Measurements from ENCODE around the gene PAPOLA.

PAPOLA gene

GRCh38 chr14:96532632-96533031 lies 30.4 kb downstream of the PAPOLA start:
- no peak for DNase-seq
- H3K79me2 ChIP-seq (ENCODE audit: low read length) = no peaks in the 10 kb centered on the region
- no peaks in the 10 kb centered on the region for H3K9me3 ChIP-seq (replicated peaks; ENCODE audit: insufficient read depth, low read length)
- no peak overlapping the region for H3K9ac ChIP-seq (ENCODE audit: low read length)
- H3K4me3 ChIP-seq (ENCODE audit: low read length) = no peak overlapping the region
- no peaks in the 10 kb centered on the region for H3K27me3 ChIP-seq (replicated peaks; ENCODE audit: insufficient read depth, low read length)
- no peaks in the 10 kb centered on the region for H3K9me2 ChIP-seq (replicated peaks; ENCODE audit: insufficient read depth, low read length)
- TF ChIP-seq EZH2phosphoT487 (IDR thresholded peaks at IDR 0.05; ENCODE audit: low read length) = no peak
- TF ChIP-seq CTCF (IDR thresholded peaks at IDR 0.05; ENCODE audit: low read length) = no peak
- TF ChIP-seq EZH2 (optimal IDR thresholded peaks at IDR 0.05; ENCODE audit: low read depth, low read length) = no peak
- no peak overlapping the region for H2AFZ ChIP-seq (ENCODE audit: low read length)
- no peak overlapping the region for H3K4me2 ChIP-seq (ENCODE audit: low read depth, low read length)
- H3F3A ChIP-seq (ENCODE audit: insufficient read depth, low read length) = no peaks in the 10 kb centered on the region
- H3K4me1 ChIP-seq (ENCODE audit: low read length) = no peaks in the 10 kb centered on the region
- H3K27ac ChIP-seq (ENCODE audit: low read length) = no peak overlapping the region
- no peaks in the 10 kb centered on the region for H4K20me1 ChIP-seq (ENCODE audit: insufficient read depth, low read length)
- no peaks in the 10 kb centered on the region for H3K36me3 ChIP-seq (replicated peaks; ENCODE audit: insufficient read depth, low read length)

GRCh38 chr14:96536807-96537206 lies 34.6 kb downstream of the PAPOLA start:
- no peak for TF ChIP-seq EZH2phosphoT487 (IDR thresholded peaks at IDR 0.05; ENCODE audit: low read length)
- H3K27ac ChIP-seq (ENCODE audit: low read length) = no peak overlapping the region

GRCh38 chr14:96538097-96538989 lies 36.2 kb downstream of the PAPOLA start:
- no peaks in the 10 kb centered on the region for H3F3A ChIP-seq (ENCODE audit: insufficient read depth, low read length)
- H3K9ac ChIP-seq (ENCODE audit: low read length) = no peak overlapping the region
- no peaks in the 10 kb centered on the region for H3K9me2 ChIP-seq (replicated peaks; ENCODE audit: insufficient read depth, low read length)
- H3K9me3 ChIP-seq (replicated peaks; ENCODE audit: insufficient read depth, low read length) = no peaks in the 10 kb centered on the region
- no peaks in the 10 kb centered on the region for H4K20me1 ChIP-seq (ENCODE audit: insufficient read depth, low read length)
- no peak overlapping the region for H3K4me3 ChIP-seq (ENCODE audit: low read length)
- no peaks in the 10 kb centered on the region for H3K79me2 ChIP-seq (ENCODE audit: low read length)
- H3K4me2 ChIP-seq (ENCODE audit: low read depth, low read length) = no peak overlapping the region
- H2AFZ ChIP-seq (ENCODE audit: low read length) = no peak overlapping the region
- H3K36me3 ChIP-seq (replicated peaks; ENCODE audit: insufficient read depth, low read length) = no peaks in the 10 kb centered on the region
- TF ChIP-seq EZH2phosphoT487 (IDR thresholded peaks at IDR 0.05; ENCODE audit: low read length) (no peak), CTCF (IDR thresholded peaks at IDR 0.05; ENCODE audit: low read length) (no peak), EZH2 (optimal IDR thresholded peaks at IDR 0.05; ENCODE audit: low read depth, low read length) (no peak)
- no peaks in the 10 kb centered on the region for H3K27me3 ChIP-seq (replicated peaks; ENCODE audit: insufficient read depth, low read length)
- no peak for DNase-seq
- no peak overlapping the region for H3K27ac ChIP-seq (ENCODE audit: low read length)
- no peaks in the 10 kb centered on the region for H3K4me1 ChIP-seq (ENCODE audit: low read length)

More at GRCh38 chr14:96536807-96537206, 34.6 kb downstream of the PAPOLA start:
- Histone ChIP-seq H3K9me2 (replicated peaks; ENCODE audit: insufficient read depth, low read length) (no peaks in the 10 kb centered on the region), H3F3A (ENCODE audit: insufficient read depth, low read length) (no peaks in the 10 kb centered on the region), H3K36me3 (replicated peaks; ENCODE audit: insufficient read depth, low read length) (no peaks in the 10 kb centered on the region), H3K4me1 (ENCODE audit: low read length) (no peaks in the 10 kb centered on the region), H3K9me3 (replicated peaks; ENCODE audit: insufficient read depth, low read length) (no peaks in the 10 kb centered on the region), H2AFZ (ENCODE audit: low read length) (no peak overlapping the region), H4K20me1 (ENCODE audit: insufficient read depth, low read length) (no peaks in the 10 kb centered on the region), H3K9ac (ENCODE audit: low read length) (no peak overlapping the region), H3K79me2 (ENCODE audit: low read length) (no peaks in the 10 kb centered on the region), H3K4me3 (ENCODE audit: low read length) (no peak overlapping the region), H3K4me2 (ENCODE audit: low read depth, low read length) (no peak overlapping the region), H3K27me3 (replicated peaks; ENCODE audit: insufficient read depth, low read length) (no peaks in the 10 kb centered on the region)
- DNase-seq = no peak

GRCh38 chr14:96538990-96539317 lies 36.8 kb downstream of the PAPOLA start:
- Histone ChIP-seq H3K4me1 (ENCODE audit: low read length) (no peaks in the 10 kb centered on the region), H4K20me1 (ENCODE audit: insufficient read depth, low read length) (no peaks in the 10 kb centered on the region), H3F3A (ENCODE audit: insufficient read depth, low read length) (no peaks in the 10 kb centered on the region), H3K9me2 (replicated peaks; ENCODE audit: insufficient read depth, low read length) (no peaks in the 10 kb centered on the region), H3K9me3 (replicated peaks; ENCODE audit: insufficient read depth, low read length) (no peaks in the 10 kb centered on the region), H2AFZ (ENCODE audit: low read length) (no peak overlapping the region), H3K79me2 (ENCODE audit: low read length) (no peaks in the 10 kb centered on the region), H3K27me3 (replicated peaks; ENCODE audit: insufficient read depth, low read length) (no peaks in the 10 kb centered on the region), H3K4me3 (ENCODE audit: low read length) (no peak overlapping the region), H3K36me3 (replicated peaks; ENCODE audit: insufficient read depth, low read length) (no peaks in the 10 kb centered on the region), H3K27ac (ENCODE audit: low read length) (no peak overlapping the region), H3K9ac (ENCODE audit: low read length) (no peak overlapping the region), H3K4me2 (ENCODE audit: low read depth, low read length) (no peak overlapping the region)
- TF ChIP-seq EZH2phosphoT487 (IDR thresholded peaks at IDR 0.05; ENCODE audit: low read length) (no peak), CTCF (IDR thresholded peaks at IDR 0.05; ENCODE audit: low read length) (no peak), EZH2 (optimal IDR thresholded peaks at IDR 0.05; ENCODE audit: low read depth, low read length) (no peak)
- no peak for DNase-seq
